ENCODE results near the gene HIVEP3.

Gene HIVEP3

GRCh38 chr1:41483001-41483850 lies 435.5 kb downstream of the HIVEP3 start:
- H3K4me3 ChIP-seq (ENCODE audit: low read length), result peak overlapping the region; percentile 55
- no peak for TF ChIP-seq CTCF (IDR thresholded peaks at IDR 0.05; ENCODE audit: insufficient read depth, low read depth, low read length, missing control alignments)
- peak; percentile 55 for DNase-seq (ENCODE audit: low read depth)

GRCh38 chr1:41482001-41482765 lies 436.5 kb downstream of the HIVEP3 start:
- DNase-seq (ENCODE audit: low read depth), result peak; percentile 81
- no peak for TF ChIP-seq CTCF (IDR thresholded peaks at IDR 0.05; ENCODE audit: insufficient read depth, low read depth, low read length, missing control alignments)
- H3K4me3 ChIP-seq (ENCODE audit: low read length), result peak overlapping the region; percentile 7

- TF ChIP-seq CTCF (IDR thresholded peaks at IDR 0.05; ENCODE audit: insufficient read depth, low read depth, low read length, missing control alignments), result no peak
- no peak for DNase-seq (ENCODE audit: low read depth)
- no peak overlapping the region for H3K4me3 ChIP-seq (ENCODE audit: low read length)
These were observed 437.5 kb downstream of the HIVEP3 start for GRCh38 chr1:41481109-41481775.

- DNase-seq (ENCODE audit: low read depth), result no peak
- H3K4me3 ChIP-seq (ENCODE audit: low read length), result no peak overlapping the region
- no peak for TF ChIP-seq CTCF (IDR thresholded peaks at IDR 0.05; ENCODE audit: insufficient read depth, low read depth, low read length, missing control alignments)
These were observed 438.3 kb downstream of the HIVEP3 start for GRCh38 chr1:41480204-41481108.

GRCh38 chr1:41479808-41480160 lies 438.9 kb downstream of the HIVEP3 start:
- H3K4me3 ChIP-seq (ENCODE audit: low read length), result no peak overlapping the region
- no peak for TF ChIP-seq CTCF (IDR thresholded peaks at IDR 0.05; ENCODE audit: insufficient read depth, low read depth, low read length, missing control alignments)
- DNase-seq (ENCODE audit: low read depth), result no peak

Data from epithelial cell of esophagus (primary cell).